Measurements from ENCODE around the gene EXOC1L. TPM values are rescaled to one million over a fixed set of nuclear protein-coding genes. Genes with fewer than 3 reads are reported as not detected.

Gene EXOC1L
- total and polyA plus RNA-seq, 2 of the 13 experiments (the other 11 are each of a cell fraction or from before 2014, with no cell fraction given), result not detected

GRCh38 chr4:55853484-55854046 lies 34.0 kb downstream of the EXOC1L start, which contains the start of gene EXOC1 (continued):
- TF ChIP-seq NCOA5 (CRISPR knock-in tag; IDR thresholded peaks at IDR 0.05), result no peak
- peak in 1 of 2 experiments; percentile 80; a peak in 2 of 4 replicates for TF ChIP-seq KLF16 (CRISPR knock-in tag; IDR thresholded peaks at IDR 0.05)
- TF ChIP-seq JARID2 (CRISPR knock-in tag; IDR thresholded peaks at IDR 0.05; ENCODE audit: insufficient replicate concordance), result no peak
- TF ChIP-seq BORCS8-MEF2B (CRISPR knock-in tag; IDR thresholded peaks at IDR 0.05), result peak; percentile 76; the same call in 1 of the 2 replicates
- TF ChIP-seq HMGXB3 (CRISPR knock-in tag; IDR thresholded peaks at IDR 0.05; ENCODE audit: borderline replicate concordance), result 0 out of 2 replicates have a peak, but pooled peaks have one; percentile 47
- no peak for TF ChIP-seq PRDM10 (CRISPR knock-in tag; IDR thresholded peaks at IDR 0.05; ENCODE audit: low read depth)
- TF ChIP-seq LCORL (IDR thresholded peaks at IDR 0.05), result no peak
- TF ChIP-seq LCORL (CRISPR knock-in tag; IDR thresholded peaks at IDR 0.05), result peak; percentile 53; the same call in 1 of the 2 replicates
- TF ChIP-seq, protein P1, sequence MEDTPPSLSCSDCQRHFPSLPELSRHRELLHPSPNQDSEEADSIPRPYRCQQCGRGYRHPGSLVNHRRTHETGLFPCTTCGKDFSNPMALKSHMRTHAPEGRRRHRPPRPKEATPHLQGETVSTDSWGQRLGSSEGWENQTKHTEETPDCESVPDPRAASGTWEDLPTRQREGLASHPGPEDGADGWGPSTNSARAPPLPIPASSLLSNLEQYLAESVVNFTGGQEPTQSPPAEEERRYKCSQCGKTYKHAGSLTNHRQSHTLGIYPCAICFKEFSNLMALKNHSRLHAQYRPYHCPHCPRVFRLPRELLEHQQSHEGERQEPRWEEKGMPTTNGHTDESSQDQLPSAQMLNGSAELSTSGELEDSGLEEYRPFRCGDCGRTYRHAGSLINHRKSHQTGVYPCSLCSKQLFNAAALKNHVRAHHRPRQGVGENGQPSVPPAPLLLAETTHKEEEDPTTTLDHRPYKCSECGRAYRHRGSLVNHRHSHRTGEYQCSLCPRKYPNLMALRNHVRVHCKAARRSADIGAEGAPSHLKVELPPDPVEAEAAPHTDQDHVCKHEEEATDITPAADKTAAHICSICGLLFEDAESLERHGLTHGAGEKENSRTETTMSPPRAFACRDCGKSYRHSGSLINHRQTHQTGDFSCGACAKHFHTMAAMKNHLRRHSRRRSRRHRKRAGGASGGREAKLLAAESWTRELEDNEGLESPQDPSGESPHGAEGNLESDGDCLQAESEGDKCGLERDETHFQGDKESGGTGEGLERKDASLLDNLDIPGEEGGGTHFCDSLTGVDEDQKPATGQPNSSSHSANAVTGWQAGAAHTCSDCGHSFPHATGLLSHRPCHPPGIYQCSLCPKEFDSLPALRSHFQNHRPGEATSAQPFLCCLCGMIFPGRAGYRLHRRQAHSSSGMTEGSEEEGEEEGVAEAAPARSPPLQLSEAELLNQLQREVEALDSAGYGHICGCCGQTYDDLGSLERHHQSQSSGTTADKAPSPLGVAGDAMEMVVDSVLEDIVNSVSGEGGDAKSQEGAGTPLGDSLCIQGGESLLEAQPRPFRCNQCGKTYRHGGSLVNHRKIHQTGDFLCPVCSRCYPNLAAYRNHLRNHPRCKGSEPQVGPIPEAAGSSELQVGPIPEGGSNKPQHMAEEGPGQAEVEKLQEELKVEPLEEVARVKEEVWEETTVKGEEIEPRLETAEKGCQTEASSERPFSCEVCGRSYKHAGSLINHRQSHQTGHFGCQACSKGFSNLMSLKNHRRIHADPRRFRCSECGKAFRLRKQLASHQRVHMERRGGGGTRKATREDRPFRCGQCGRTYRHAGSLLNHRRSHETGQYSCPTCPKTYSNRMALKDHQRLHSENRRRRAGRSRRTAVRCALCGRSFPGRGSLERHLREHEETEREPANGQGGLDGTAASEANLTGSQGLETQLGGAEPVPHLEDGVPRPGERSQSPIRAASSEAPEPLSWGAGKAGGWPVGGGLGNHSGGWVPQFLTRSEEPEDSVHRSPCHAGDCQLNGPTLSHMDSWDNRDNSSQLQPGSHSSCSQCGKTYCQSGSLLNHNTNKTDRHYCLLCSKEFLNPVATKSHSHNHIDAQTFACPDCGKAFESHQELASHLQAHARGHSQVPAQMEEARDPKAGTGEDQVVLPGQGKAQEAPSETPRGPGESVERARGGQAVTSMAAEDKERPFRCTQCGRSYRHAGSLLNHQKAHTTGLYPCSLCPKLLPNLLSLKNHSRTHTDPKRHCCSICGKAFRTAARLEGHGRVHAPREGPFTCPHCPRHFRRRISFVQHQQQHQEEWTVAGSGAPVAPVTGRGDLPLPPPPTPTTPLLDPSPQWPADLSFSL (CRISPR knock-in tag; IDR thresholded peaks at IDR 0.05), result no peak
- no peak; a peak in 1 of 4 replicates for TF ChIP-seq HMGXB4 (CRISPR knock-in tag; IDR thresholded peaks at IDR 0.05; ENCODE audit: borderline replicate concordance in 1 of 2, low read depth in 1 of 2)
- TF ChIP-seq NFKB2 (CRISPR knock-in tag; IDR thresholded peaks at IDR 0.05; ENCODE audit: borderline replicate concordance), result peak; percentile 38; the same call in 1 of the 2 replicates
- no peak for TF ChIP-seq ZNF335 (CRISPR knock-in tag; IDR thresholded peaks at IDR 0.05)

Measured in HepG2 (cell line).